Measurements from ENCODE around the gene C5orf46. TPM values are rescaled to one million over a fixed set of nuclear protein-coding genes. Genes with fewer than 3 reads are reported as not detected.

Gene C5orf46
- polyA plus RNA-seq, 1 of the 3 experiments (the other 2 are of a cell fraction), result 4.1 TPM

- peaks cover 3% of the 10 kb centered on the region for H3F3A ChIP-seq (replicated peaks; ENCODE audit: insufficient read depth)
- no peak overlapping the region for H3K4me2 ChIP-seq
- H3K4me1 ChIP-seq (ENCODE audit: control insufficient read depth in 1 of 2, insufficient read depth in 2 of 2, low read depth in 1 of 2, low read length in 1 of 2), result peaks cover 0 to under 1% of the 10 kb centered on the region in 2 experiments; a peak in 1 of 4 replicates
- no peaks in the 10 kb centered on the region for H3K36me3 ChIP-seq (replicated peaks in 1 of 2; ENCODE audit: control insufficient read depth in 1 of 2, insufficient read depth in 2 of 2, low read length in 1 of 2)
- no peak overlapping the region for H2AFZ ChIP-seq (ENCODE audit: low read depth)
- no peaks in the 10 kb centered on the region for H3K9me3 ChIP-seq
- WGBS (ENCODE audit: low lambda C conversion rate), result 4% methylated on average over 1 of the region's 1 CpG
- no peak for DNase-seq
- no peak for TF ChIP-seq ELF1 (IDR thresholded peaks at IDR 0.05)
- TF ChIP-seq JUND (IDR thresholded peaks at IDR 0.05), result no peak
- TF ChIP-seq YY1 (IDR thresholded peaks at IDR 0.05; ENCODE audit: low read depth), result no peak
- TF ChIP-seq USF1 (IDR thresholded peaks at IDR 0.05; ENCODE audit: borderline replicate concordance, low read depth), result no peak
- TF ChIP-seq POLR2AphosphoS5 (IDR thresholded peaks at IDR 0.05; ENCODE audit: low read depth, low read length), result no peak
- TF ChIP-seq SMC3 (IDR thresholded peaks at IDR 0.05; ENCODE audit: low read depth, low read length), result no peak
- TF ChIP-seq NFIC (IDR thresholded peaks at IDR 0.05; ENCODE audit: borderline replicate concordance), result no peak
- no peak for TF ChIP-seq TEAD4 (IDR thresholded peaks at IDR 0.05; ENCODE audit: borderline replicate concordance, insufficient read depth)
- no peak for TF ChIP-seq SIN3A (IDR thresholded peaks at IDR 0.05; ENCODE audit: borderline replicate concordance, low read depth, low read length)
- POLR2A ChIA-PET, result no interaction called here
- no peak overlapping the region for H3K4me3 ChIP-seq (ENCODE audit: low read depth in 2 of 2, low read length in 1 of 2)
- CTCF ChIA-PET, result interaction anchor here (0.6 to 4.5 kb wide), 5 partner anchors 22 to 284 kb away, joined by 3 to 16 read pairs (median 5); no protein-coding TSS in a partner anchor
- H3K79me2 ChIP-seq (ENCODE audit: insufficient read depth), result no peaks in the 10 kb centered on the region
- H3K27me3 ChIP-seq (ENCODE audit: insufficient read depth), result no peaks in the 10 kb centered on the region
- H3K27ac ChIP-seq (ENCODE audit: low read depth in 2 of 2, low read length in 1 of 2), result no peak overlapping the region
- H3K9ac ChIP-seq, result no peak overlapping the region
- no peaks in the 10 kb centered on the region for H3K9me2 ChIP-seq
- H4K20me1 ChIP-seq (ENCODE audit: insufficient read depth), result no peaks in the 10 kb centered on the region
Observed at GRCh38 chr5:147912011-147912410, 5.7 kb upstream of the C5orf46 start.

GRCh38 chr5:147911427-147911826 lies 5.1 kb upstream of the C5orf46 start:
- Histone ChIP-seq H3K27ac (ENCODE audit: low read depth in 2 of 2, low read length in 1 of 2) (no peak overlapping the region), H3K9ac (no peak overlapping the region), H3K9me3 (no peaks in the 10 kb centered on the region), H2AFZ (ENCODE audit: low read depth) (no peak overlapping the region), H3K9me2 (no peaks in the 10 kb centered on the region), H3K4me2 (no peak overlapping the region), H4K20me1 (ENCODE audit: insufficient read depth) (no peaks in the 10 kb centered on the region), H3K79me2 (ENCODE audit: insufficient read depth) (no peaks in the 10 kb centered on the region), H3F3A (replicated peaks; ENCODE audit: insufficient read depth) (peaks cover 3% of the 10 kb centered on the region), H3K36me3 (replicated peaks in 1 of 2; ENCODE audit: control insufficient read depth in 1 of 2, insufficient read depth in 2 of 2, low read length in 1 of 2) (no peaks in the 10 kb centered on the region), H3K4me3 (ENCODE audit: low read depth in 2 of 2, low read length in 1 of 2) (no peak overlapping the region), H3K27me3 (ENCODE audit: insufficient read depth) (no peaks in the 10 kb centered on the region), H3K4me1 (ENCODE audit: control insufficient read depth in 1 of 2, insufficient read depth in 2 of 2, low read depth in 1 of 2, low read length in 1 of 2) (peaks cover 0 to 6% of the 10 kb centered on the region in 2 experiments; a peak in 2 of 4 replicates)
- CTCF ChIA-PET, result interaction anchor here (1.4 to 4.5 kb wide), 5 partner anchors 16 to 283 kb away, joined by 5 to 16 read pairs (median 5); no protein-coding TSS in a partner anchor
- no peak for DNase-seq
- TF ChIP-seq TCF12 (IDR thresholded peaks at IDR 0.05) (no peak), RFX5 (IDR thresholded peaks at IDR 0.05; ENCODE audit: low read length) (no peak), NFIC (IDR thresholded peaks at IDR 0.05; ENCODE audit: borderline replicate concordance) (no peak), USF1 (IDR thresholded peaks at IDR 0.05; ENCODE audit: borderline replicate concordance, low read depth) (no peak), RXRA (IDR thresholded peaks at IDR 0.05; ENCODE audit: borderline replicate concordance, low read depth) (no peak), ELF1 (IDR thresholded peaks at IDR 0.05) (no peak), PBX3 (IDR thresholded peaks at IDR 0.05) (no peak), FOSL2 (IDR thresholded peaks at IDR 0.05; ENCODE audit: borderline replicate concordance, low read depth) (no peak), GABPA (IDR thresholded peaks at IDR 0.05; ENCODE audit: low read depth) (no peak), FOXM1 (IDR thresholded peaks at IDR 0.05; ENCODE audit: low read depth) (no peak), EZH2phosphoT487 (IDR thresholded peaks at IDR 0.05; ENCODE audit: borderline replicate concordance, low read depth) (no peak), POLR2AphosphoS5 (IDR thresholded peaks at IDR 0.05; ENCODE audit: low read depth, low read length) (no peak), JUND (IDR thresholded peaks at IDR 0.05) (no peak)
- WGBS (ENCODE audit: low lambda C conversion rate), result 60% methylated on average over 6 of the region's 6 CpGs
- POLR2A ChIA-PET, result no interaction called here
